Fibroblast of skin of scalp (primary cell): ENCODE measurements around the gene TLR6.
A peak's percentile ranks its signal among the peaks of the same experiment; 100 is the strongest.
"Not testable (repeated sequence)": the region's sequence is repeated elsewhere in the genome, so short reads cannot be mapped to it uniquely, and the experiment has no call there.

ENCODE experiments used
- DNase-seq: peaks from one replicate; pipeline ENCODE4 v3.0.0-alpha.2; 2013

Gene TLR6

GRCh38 chr4:38785901-38786402 lies 70.7 kb downstream of the TLR6 start:
- DNase-seq: no peak

DNA sequence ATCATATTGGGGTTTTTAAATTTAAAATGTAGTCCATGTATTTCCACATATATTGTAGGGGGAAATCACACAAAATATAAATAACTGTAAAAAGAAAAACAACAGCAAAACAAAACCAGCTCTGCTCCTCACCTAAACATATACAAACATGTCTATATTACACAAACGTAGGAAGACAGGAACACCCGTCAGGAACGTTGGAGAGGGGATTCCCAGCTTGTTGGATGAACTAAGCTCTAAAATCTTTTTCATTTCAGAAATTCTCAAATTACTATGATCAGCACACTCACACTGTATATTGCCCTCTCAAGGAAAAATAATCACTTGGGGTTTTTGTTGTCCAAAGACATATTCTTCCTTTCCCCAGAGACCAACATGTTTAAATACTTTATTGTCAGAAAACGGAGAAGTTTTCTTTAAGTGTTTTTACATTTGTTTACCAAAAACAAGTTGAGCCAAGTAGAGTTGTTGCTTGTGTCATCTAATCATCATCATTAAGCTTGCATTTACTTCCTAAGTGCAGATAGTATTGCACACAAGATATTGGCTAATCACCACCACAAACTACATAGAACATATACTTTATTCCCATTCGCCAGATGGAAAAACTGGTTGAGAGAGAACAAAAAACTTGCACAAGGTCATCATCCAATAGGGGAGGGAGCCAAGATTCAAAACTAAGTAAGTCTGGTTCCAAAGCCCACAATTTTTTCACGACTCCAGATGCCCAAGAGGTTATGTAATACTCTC lies 71.4 kb downstream of the TLR6 start:
- no peak for DNase-seq

- no peak for DNase-seq
Measured at GRCh38 chr4:38784141-38784540, 72.5 kb downstream of the TLR6 start.

GRCh38 chr4:38783109-38783460 lies 73.5 kb downstream of the TLR6 start:
- no peak for DNase-seq

GRCh38 chr4:38782452-38783108 lies 74.0 kb downstream of the TLR6 start, which contains the start of gene TLR10:
Gene TLR10 (minus strand): TSS chr4:38782990. CDS start chr4:38775590, 7,400 bp downstream.
- DNase-seq: peak; percentile 45

DNA sequence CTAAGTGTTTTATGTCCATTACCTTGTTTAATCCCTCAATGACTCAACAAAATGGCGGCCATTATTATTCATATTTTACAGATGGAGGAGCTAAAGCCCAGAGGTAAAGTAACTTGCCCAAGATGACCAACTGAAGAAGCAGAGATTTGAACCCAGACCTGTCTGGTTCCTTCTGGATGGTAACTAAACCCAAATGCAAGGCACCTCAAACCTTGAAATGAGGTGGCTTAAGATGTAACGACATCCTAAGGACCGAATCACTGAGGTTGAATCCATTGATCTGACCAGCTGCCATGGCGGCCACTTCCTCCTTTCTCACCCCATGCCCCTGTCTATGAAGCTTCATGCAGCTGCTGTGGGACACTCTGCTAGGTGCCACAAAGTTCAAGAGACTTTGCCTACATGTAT lies 74.8 kb downstream of the TLR6 start:
- no peak for DNase-seq

DNA sequence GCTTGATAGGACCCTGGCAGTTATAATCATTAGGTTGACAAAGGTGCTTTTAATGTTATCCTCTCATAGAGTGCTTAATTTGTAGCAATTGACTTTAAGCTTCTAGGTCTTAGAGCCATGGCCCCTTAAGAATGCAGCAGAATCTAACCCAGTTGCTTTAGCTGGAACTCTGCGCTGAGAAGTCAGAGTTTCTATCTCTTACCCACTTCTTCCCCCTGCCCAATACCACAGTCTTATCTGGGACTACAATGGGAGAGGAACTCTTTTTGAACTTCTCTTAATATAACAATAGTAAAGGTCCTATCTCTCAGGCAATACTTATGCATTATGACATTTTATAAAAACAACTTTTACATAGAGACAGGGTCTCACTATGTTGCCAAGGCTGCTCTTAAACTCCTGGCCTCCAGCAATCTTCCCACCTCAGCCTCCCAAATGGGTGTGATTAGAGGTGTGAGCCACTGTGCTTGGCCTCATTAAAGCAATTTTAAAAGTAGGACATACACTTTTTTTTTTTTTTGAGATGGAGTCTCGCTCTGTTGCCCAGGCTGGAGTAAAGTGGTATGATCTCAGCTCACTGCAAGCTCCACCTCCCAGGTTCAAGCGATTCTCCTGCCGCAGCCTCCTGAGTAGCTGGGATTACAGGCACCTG lies 75.7 kb downstream of the TLR6 start:
- no peak for DNase-seq

DNA sequence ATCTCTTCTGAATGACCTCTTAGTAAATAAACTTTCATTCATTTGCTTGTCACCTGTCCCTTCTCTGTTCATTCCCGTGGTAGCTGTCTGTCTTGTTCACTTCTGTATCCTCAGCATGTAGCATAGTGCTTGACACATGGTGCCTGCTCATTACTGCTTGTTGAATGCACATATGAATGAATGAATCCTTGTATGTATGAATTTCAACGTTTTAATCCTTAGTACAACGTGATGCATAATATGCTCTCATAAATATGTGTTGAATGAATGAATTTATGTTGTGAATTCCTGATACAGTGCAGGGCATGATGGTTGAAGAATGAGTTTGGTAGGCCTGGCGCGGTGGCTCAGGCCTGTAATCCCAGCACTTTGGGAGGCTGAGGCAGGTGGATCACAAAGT lies 76.8 kb downstream of the TLR6 start:
- no peak for DNase-seq

GRCh38 chr4:38777925-38778324 lies 78.7 kb downstream of the TLR6 start:
- not testable (repeated sequence) for DNase-seq

DNA sequence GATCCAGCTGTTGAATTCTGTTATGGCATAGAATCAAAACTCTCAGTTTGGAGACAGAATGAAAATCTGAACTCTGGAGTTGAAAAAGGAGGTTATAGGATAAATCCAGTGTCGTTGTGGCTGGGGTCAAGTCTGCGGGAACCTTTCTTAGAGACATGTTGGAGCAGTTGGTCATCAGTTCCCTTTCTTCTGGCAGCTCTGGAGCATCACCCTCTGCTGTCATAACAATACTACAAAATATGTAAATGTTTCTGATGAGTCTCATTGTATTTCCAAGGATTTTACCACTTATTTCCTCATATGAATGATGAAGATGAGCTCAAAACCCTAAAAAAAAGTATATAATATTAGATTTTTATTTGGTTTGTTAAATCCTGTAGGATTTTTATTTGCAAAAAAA lies 81.3 kb downstream of the TLR6 start:
- DNase-seq: no peak

- DNase-seq: no peak
Measured at GRCh38 chr4:38774181-38774955, 82.2 kb downstream of the TLR6 start.
